GM10847 (cell line): ENCODE measurements around the gene ATP6V0C.

ENCODE experiments used
- POLR2A ChIP-seq: IDR thresholded peaks from 2 replicates; pipeline ENCODE4 v1.6.1; 2011; ENCODE audit not compliant: insufficient read length; ENCODE audit errors: extremely low read depth

ATP6V0C gene

DNA sequence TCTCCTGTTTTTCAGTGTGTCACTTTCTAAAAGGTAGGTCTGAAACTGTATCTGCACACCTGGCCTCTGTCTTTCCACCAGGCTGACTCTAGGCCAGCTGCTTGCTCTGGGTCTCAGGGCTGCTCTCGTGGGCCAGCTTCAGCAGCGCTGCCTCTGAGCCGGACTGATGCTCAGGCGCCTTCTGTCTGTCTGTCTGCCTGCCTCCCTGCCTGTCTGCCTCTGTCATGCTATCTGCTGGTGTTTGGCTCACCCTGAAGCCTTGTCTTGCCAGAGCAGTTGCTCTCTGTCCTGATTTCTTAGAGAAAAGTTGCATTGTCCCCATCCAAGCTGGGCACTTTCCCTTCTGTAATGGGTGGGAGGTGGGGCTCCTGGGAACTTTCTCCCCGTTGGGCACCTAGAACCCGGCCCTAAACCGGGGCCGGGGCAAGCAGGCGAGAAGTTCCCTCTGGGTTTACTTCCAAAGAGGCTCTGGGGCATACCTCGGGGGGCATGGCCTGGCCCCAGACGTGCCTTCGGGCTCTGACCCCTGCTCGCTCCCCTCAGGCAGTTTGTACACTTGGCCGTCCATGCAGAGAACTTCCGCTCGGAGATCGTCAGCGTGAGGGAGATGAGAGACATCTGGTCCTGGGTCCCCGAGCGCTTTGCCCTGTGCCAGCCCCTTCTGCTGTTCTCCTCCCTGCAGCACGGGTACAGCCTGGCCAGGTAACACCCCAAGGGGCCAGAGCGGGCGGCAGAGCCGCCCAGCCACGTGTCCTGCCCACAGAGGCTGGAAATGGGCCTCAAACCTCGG, 15.9 kb upstream of the ATP6V0C start:
- no peak for TF ChIP-seq POLR2A

DNA sequence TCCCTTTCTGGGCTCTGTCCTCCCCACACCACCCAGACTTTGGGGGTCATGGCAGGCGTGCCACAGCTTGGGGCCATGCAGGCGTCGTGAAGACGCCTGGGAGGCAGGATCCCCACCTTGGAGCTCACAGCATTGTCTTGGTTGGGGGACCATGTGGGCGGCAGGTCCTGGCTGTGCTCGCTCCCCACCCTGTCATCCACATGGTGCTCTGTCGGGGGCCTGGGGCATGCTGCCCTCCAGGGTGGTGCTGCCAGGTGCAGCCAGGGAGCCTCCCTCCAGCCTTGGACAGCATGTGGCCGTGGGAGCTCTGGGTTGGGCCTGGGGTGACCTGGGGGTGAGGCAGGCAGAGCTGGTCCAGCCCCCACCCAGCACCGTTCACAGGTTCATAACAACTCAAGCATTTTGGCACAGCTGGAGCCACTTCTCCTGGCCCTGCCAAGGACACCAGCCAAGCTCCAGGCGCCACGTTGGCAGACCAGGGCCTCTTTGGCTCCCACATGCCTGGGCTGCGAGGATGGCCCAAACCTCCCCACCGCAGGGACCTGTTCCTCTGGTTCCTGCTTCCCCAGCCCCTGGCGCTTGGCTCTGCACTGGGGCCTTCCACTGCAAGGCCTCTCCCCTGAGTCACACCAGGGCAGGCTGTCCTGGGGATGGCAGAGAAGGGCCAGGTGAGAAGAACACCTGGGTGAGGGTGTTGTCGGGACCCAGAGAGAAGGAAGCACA, 15.1 kb upstream of the ATP6V0C start:
- TF ChIP-seq POLR2A: no peak

DNA sequence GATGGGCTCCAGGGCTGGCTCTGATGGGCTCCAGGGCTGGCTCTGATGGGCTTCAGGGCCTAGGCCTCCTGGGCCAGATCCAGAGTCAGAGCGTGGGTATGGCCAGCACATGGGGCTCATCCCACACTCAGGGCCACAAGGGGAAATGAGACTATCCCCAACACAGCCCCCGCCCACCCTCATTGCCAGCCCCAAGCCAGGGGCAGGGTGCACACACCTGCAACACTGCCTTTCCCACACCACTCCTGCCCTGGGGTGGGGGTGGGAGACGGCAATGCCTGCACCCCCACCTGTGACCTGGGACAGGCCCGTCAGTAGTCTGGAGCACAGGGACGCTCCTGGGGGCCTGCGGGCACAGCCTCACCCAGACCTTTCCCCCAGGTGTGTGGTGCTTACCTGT, 14.3 kb upstream of the ATP6V0C start:
- TF ChIP-seq POLR2A: no peak

DNA sequence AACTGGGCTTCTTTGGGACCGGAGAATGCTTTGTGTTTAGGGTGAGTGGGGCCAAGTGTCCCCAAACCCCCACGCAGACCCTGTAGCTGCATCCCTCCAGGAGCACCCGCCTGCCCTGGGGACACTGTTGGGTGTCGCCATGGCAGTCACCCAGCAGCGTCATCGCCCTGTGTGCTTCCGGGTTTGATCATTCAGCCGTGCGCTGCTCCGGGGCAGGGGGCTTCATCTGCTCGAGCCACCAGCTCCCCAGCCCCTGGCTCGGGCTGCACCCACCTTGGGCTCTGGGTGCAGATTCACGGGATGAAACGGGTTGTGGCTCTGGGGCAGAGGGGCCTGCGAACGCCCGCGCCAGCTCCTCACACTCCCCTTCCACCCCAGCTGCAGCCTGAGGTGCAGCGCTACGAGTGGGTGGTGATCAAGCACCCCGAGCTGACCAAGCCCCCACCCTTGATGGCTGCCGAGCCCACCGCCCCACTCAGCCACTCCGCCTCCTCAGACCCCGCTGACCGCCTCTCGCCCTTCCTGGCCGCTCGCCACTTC, 13.8 kb upstream of the ATP6V0C start:
- no peak for TF ChIP-seq POLR2A

DNA sequence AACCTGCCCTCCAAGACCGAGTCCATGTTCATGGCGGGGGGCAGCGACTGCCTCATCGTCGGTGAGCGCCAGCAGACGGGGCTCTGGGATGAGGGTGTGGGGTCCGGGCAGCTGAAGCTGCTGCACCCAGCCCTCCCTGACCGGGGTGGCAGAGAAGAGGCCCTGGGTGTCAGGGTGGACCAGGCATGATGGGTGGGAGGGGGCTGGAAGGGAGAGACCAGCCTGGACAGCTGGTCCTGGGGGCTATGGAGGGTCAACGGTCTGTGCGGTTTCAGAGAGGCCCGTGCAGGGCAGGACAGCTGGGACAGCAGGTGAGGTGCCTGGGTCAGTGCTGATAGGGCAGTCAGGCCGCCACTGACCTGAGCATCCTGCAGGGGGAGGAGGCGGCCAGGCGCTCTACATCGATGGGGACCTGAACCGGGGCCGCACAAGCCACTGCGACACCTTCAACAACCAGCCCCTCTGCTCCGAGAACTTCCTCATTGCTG, 13.3 kb upstream of the ATP6V0C start:
- no peak for TF ChIP-seq POLR2A

DNA sequence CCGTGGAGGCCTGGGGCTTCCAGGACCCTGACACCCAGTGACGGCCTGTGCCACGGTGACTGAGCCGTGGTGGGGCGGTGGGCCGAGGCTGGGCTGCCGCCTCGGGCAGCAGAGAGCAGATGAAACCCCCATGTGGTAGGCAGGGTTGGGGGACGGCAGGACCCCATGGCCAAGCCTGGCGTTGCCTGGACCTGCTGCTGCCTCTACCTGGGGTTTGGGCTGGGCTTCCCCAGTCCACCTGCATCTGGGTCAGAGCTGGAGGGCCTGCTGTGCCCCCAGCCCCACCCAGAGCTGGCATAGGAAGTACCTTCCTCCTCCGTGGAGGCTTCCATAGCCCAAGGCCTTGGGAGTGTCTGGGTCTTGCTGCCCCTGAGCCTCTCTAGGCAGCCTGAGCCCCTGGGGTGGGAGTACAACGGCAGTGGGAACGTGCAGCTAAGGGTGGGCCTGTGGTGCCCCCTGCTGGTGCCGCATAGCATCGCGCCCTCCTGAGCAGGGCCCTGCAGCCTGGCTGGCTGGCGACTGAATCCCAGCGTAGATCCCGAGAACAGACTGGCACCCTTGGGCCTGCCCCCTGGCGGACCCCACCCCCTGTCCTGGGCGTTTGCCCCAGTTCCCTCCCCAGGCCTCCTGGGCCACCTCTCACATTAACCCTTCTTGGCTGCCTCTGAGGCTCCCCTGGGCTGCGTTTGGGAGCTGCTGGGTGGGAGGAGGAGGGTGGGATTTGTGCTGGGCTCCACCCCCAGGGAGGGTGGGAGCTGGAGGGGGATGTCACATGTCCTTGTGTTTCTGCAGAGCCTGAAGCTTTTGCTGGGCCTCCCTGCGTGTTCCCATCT, 12.6 kb upstream of the ATP6V0C start:
- TF ChIP-seq POLR2A: no peak

DNA sequence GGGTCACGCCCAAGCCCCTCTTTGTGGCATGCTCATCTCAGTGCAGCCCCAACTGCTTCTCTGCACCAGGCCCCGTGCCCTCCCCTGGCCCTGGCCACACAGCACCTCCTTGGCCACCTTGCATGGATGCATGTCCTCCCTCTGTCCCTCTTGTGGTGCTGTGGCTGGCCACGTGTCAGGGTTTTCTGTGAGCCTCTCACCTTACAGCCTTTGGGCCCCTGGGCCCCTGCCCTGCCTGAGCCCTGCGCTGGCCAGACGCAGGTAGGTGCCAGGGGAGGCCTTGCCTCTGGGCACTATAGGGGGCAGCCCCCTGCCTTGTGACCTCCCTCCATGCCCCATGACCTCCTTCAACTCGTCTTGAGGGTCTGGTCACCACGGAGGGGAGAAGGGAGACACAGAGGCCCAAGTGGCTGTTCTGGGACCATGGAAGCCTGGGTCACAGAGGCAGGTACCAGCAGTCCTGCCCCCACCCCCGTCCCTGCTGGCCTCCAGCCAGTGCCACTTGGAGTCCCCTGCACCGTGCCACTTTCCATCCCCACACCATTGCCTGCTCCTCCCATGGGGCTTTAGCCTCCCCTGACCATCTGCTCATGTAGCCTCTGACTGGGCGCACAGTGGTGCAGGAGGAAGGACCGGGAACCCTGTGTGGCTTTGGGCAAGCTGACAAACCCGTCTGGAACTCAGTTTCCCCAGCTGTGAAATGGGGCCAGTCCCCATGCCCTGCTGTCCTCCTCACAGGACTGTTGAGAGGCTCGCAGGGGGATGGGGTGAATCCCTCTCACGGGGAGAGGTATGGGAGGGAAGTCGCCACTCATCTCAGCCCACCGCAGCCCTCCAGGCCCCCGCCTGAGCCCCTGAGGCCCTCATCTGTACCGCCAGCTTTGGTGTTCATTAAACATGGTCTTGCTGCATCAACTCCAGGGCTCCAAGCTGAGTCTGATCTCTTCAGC, 11.5 kb upstream of the ATP6V0C start:
- TF ChIP-seq POLR2A: no peak

DNA sequence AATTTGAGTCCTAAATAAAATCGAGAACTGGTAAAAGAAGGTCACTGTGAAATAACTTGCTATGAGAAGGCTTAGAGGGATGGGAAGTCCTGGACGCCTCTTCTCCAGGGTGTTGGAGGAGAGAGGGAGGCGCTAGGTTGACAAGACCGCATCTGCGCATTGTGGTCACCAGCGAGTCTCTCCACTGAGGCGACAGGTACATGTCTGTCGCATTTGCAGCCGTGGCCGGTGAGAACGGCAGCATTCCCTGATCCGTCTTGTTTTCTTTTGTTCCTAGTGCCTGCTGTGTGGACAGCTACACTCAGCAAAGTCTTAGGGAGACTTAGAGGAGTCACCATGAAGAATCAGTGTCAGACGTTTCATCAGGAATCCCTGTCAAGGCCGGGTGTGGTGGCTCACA, 8.1 kb upstream of the ATP6V0C start:
- no peak for TF ChIP-seq POLR2A

DNA sequence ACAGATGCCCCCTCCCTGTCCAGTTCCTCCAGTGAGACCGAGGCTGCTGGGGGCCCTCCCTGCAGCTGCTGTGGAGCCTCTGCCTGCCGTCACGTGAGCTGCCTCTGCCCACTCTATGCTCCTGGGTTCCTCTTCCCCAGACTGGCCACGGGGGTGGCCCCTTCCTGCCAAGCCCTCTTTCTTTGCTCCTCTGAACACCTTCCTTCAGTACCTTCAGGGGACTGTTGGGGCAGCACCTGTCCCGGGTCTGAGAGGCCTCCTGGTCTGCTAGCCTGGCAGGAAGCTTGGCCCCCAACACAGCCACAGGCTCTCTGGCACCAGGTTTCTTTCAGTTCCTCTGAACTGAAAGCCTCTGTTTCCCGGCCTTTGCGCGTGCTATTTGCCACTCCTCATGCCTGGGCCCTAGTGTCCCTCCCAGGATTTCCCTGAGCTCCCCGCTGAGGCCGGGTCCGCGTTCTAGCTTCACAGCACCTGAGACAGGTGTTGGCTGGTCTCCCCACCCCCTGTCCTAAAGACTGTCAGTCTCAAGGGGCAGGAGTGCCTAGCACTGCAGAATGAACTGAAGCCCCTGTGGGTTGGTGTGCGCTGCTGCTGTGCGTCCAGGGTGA, 6.6 kb upstream of the ATP6V0C start:
- TF ChIP-seq POLR2A: no peak

DNA sequence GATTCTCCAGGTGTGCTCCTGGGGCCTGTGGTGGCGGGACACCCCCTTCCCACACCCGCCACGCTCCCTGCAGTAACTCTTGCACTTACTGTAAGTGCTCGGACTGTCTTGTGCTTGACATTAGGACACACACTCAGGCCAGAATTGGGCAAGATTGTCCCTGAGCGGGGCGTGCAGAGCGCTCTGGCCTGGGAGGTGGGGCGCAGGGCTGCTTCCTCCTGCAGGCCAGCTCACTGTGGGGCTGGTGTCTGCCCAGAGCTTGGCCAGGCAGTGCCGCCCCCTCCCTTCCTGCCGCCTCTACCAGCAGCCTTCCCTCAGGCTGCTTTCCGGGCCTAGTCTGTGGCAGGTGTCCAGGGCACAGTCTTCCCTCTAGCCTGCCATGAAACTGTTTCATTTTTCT, 6.1 kb upstream of the ATP6V0C start:
- no peak for TF ChIP-seq POLR2A

DNA sequence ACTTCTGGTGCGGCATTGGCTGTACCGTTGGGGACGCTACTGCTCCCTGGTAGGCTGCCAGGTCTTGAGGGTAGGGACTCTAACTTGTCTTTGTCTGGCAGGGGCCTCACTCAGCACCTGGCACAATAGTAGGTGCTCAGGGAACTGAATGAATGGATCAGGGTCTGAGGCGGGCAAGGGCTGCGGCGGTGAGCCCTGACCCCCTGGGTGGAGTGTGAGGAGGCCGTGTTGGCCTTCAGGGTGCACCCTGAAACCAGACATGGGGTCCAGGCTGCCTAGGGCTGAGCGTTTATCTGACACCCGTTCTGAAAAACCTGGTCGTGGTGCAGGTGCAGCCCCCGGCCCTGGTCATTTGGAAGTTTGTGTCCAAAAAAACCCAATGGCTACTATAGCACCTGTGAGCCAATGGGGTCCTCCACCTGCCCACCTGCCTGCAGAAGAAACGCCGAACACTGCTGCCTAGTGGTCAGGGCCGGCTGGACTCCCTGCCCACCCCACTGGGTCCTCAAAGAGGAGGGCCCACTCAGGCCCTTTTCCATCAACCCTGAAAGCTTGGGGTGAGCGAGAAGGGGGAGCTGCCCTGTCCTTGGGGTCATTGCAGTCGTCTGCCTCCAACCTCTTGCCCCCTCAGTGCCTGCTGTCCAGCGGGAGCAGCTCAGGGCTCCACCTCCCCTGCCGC, 4.9 kb upstream of the ATP6V0C start:
- TF ChIP-seq POLR2A: no peak

DNA sequence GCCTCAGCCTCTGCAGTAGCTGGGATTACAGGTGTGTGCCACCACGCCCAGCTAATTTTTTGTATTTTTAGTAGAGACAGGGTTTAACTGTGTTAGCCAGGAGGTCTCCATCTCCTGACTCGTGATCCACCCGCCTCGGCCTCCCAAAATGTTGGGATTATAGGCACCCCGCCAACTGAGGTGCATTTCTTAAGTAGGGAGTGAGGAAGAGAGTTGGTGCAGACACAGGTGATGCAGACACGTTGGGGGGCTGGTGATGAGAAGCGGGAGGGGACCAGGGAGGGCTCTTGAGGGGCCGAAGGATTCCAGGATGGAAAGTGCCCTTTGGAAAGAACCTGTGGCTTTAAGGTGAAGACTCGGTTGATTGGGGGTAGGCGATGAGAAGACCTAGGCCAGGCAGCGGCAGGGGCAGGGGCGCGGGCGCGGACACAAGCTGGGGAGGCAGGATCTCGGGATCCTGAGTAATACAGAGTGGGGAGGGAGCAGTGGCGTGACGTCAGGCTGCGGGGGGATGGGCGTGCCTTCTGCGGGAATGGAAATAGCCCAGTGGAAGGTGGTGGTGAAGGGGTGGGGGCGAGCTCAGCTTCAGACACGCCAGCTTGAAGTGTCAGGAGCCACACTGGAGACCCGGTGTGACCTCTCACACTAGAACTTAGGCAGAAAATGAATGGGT, 2.5 kb upstream of the ATP6V0C start:
- TF ChIP-seq POLR2A: no peak
